ENCODE data around the gene L2HGDH.
"Not testable (repeated sequence)": the region's sequence is repeated elsewhere in the genome, so short reads cannot be mapped to it uniquely, and the experiment has no call there.

L2HGDH gene

GRCh38 chr14:50339178-50339804 is 27.3 kb upstream of the L2HGDH start:
- DNase-seq (ENCODE audit: low spot score): no peak

DNA sequence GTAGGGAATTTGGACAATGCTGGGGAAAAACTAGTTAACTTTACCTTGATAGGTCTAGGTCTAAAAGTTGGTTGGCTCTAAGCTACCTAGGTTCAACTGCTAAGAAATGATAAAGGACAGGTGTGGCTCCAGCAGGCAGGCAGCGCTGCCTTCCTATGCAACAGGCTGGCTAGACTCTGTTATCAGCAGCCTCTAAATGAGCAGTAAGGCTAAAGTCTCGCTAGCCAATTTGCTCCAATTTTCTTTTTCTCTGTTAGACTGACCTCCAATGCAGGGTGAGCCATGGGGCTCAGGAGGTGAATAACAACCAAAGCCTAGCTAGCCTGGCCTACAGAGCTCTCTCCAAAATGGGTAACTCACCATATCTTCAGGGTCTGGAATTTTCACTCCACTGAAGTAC is 26.6 kb upstream of the L2HGDH start:
- DNase-seq (ENCODE audit: low spot score): no peak

DNA sequence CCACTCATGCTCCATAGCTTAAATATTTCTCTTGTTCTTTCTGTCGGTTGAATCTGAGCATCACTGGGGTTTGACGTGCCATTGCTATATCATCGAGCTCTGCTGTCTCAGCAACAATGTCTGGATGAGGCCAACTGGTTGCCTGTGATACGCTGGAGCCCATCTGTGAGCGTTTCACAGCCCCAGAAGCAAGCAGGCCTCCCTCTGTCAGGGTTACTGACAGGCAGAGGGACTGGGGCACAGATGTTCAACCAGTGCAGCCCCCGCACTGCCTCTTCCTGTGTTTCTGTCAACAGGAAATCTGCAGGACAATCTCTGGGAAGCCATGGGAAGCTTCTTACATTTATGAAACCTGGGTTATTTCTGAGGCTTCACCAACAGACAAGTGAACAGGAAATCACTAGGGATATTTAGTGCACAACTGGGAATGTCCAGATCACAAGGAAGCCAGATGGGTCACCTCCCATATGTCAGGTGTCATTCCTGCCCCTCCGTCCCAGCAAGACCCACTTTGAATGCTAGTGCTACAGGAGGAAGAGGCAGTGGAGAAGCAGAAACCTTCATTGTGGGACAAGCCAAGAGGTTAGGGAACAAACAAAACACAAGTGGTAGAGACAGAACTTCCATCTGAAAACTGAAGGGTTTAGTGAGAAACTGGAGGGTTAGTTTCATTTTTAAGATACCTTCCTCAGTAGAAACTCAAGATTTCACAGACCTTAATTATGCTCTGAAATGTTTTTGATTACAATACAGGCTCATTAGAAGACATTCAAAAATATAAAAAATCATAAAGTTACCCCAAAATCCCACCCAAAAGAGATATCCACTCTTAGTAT is 24.2 kb upstream of the L2HGDH start:
- DNase-seq (ENCODE audit: low spot score): no peak

- no peak for DNase-seq (ENCODE audit: low spot score)
Measured at GRCh38 chr14:50335389-50335788, 23.4 kb upstream of the L2HGDH start.

GRCh38 chr14:50334211-50334610 is 22.2 kb upstream of the L2HGDH start:
- no peak for DNase-seq (ENCODE audit: low spot score)

GRCh38 chr14:50333014-50333509 is 21.0 kb upstream of the L2HGDH start:
- no peak for DNase-seq (ENCODE audit: low spot score)

GRCh38 chr14:50331596-50331995 is 19.6 kb upstream of the L2HGDH start:
- DNase-seq (ENCODE audit: low spot score): no peak

DNA sequence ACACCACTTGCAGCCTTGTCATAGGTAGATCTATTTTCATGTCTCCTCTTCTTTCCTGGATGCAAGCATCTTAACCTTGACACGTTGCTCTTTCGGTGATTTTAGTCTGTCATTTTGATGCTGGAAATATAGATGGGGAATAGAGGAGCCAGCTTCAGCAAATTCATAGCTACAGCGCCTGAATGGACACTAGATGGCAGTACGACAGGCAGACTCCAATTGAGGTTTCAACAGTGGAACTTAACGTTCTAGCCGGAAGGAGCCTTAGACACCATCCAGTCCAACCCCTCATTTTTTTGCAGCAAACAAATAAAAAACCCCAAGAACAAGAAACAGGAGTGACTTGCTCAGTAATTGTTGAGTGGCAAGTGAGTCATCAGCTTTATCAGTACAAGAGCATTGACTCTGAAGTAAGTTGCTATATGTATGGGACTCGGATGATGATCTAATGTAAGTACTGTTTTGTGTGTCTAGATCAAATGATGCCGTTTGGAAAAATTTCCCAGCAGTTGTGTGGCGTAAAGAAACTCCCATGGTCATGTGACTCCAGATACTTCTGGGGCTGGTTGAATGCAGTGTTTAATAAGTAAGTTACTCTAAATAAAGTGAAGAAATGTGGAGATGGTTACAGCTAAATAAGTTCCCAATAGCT is 9.1 kb upstream of the L2HGDH start:
- DNase-seq (ENCODE audit: low spot score): peak; percentile 100

GRCh38 chr14:50320283-50320682 is 8.3 kb upstream of the L2HGDH start:
- no peak for DNase-seq (ENCODE audit: low spot score)

GRCh38 chr14:50319721-50320120 is 7.7 kb upstream of the L2HGDH start:
- DNase-seq (ENCODE audit: low spot score): no peak

DNA sequence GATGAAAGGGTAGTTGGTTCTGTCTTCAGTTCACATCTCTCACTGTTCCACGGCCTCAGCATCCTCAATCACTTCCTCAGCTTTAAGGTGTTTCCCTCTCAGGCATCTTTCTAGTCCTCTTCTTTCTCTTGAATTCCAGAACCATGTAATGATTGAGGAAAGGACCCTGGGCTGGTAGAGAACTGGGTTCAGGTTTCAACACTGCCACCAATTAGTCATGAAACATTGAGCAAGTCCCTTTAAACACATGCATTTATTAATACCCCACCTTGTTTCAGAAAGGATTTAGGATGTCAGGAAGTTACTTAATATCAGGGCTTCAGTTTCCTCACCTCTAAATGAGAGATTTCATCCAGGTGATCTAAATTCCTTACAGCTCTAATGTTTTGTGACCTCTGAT is 7.3 kb upstream of the L2HGDH start:
- DNase-seq (ENCODE audit: low spot score): no peak

GRCh38 chr14:50318031-50318626 is 6.1 kb upstream of the L2HGDH start:
- DNase-seq (ENCODE audit: low spot score): peak; percentile 73

DNA sequence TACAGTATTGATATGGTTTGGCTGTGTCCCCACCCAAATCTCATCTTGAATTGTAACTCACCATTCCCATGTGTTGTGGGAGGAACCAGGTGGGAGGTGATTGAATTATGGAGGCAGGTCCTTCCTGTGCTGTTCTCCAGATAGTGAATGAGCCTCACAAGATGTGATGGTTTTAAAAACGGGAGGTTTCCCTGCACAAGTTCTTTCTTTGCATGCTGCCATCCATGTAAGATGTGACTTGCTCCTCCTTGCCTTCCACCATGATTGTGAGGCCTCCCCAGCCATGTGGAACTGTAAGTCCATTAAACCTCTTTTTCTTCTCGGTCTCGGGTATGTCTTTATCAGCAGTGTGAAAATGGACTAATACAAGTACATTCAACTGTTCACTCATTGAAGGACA is 2.1 kb upstream of the L2HGDH start:
- DNase-seq (ENCODE audit: low spot score): not testable (repeated sequence)

DNA sequence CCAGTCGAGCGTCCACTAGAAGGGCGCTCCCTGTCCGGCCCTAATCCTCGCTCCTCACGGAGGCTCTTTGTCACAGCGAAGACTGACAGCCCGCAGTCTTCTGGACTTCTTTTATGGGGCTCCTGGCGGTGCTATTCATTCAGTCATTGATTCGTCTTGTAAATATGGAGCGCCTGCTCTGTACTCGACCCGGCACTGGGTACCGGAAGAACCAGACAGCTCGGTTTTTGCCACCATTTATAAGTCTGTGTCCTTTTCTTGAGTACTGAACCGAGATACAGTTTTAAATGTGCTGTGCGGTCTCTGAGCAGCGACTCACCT is 665 bp upstream of the L2HGDH start:
- peak; percentile 74 for DNase-seq (ENCODE audit: low spot score)

DNA sequence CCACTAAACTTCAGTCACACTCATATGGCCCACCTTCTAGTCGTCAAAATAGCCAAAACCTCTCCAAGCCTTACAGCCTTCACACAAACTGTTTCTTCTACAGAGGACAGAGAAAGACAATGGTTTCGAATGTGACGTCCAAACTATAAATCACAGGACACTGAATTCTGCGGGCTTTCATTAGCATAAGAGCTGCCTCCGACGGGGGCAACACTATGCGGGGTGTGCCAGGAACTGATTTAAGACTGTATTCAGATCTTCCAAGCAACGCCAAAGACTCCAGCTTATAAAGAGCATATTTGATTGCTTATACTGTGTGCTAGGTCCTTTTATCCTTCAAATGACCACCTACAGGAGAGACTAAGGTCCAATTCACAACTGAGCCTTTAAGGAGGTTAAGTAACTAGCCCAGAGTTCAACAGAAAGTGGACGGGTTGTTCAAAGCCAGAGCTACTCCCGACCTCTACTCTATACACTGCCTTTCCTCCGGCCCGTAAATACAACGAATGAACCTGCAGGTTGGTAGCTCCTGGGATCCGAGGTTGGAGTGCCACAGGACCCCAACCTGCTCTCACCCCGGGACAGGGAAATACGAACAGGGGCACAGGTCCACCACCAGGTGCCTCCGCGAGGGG is 575 bp downstream of the L2HGDH start:
- DNase-seq (ENCODE audit: low spot score): peak; percentile 47

DNA sequence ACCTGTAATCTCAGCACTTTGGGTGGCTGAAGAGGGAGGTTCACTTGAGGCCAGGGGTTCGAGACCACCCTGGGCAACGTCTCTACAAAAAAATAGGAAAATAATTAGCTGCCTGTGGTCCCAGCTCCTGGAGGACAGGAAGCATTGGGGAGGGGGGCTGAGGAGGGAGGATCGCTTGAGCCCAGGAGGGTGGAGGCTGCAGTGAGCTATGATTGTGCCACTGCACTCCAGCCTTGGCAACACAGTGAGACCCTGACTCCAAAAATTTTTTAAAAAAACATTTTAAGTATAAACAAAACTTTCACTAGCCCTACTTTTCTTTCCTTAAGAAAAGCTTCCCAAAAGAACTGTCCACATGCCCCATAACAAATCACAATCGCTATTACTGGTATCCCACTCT is 1.6 kb downstream of the L2HGDH start:
- no peak for DNase-seq (ENCODE audit: low spot score)

DNA sequence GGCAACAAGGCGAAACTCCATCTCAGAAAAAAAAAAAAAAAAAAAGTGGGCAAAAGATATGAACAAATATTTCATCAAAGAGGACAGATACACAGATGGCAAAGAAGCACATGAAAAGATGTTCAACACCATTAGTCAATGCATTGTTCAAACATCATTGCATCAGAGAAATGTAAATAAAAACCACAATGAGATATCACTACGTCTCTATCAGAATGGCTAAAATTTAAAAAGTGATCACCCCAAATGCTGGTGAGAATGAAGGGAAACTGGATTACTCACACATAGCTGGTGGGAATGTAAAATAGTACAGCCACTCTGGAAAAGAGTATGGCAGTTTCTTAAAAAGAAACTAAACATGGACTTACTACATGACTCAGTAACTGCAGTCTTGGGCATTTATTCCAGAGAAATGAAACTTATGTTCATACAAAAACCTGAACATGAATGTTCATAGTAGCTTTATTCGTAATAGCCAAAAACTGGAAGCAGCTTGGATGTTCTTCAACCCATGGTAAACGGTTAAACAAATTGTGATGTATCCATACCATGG is 3.6 kb downstream of the L2HGDH start:
- no peak for DNase-seq (ENCODE audit: low spot score)

GRCh38 chr14:50303744-50304471 is 8.1 kb downstream of the L2HGDH start:
- no peak for DNase-seq (ENCODE audit: low spot score)

DNA sequence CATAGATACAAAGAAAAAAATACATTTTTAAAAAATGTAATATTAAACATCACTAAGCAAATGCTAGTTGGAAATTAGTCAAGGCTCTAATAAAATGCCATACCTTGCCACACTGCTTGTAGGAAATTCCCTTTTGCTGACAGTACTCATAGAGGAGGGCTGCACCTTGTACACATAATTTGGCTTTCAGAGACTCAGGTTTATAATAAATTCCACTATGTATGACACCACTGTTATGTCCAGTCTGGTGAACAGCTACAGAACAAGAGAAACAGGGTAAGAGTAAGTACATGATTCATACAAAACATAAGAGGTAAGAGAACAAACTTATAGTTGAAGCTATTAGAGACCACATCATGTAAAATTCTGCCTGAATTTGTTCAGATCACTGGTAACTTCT is 10.1 kb downstream of the L2HGDH start:
- no peak for DNase-seq (ENCODE audit: low spot score)

- DNase-seq (ENCODE audit: low spot score): no peak
Measured at GRCh38 chr14:50299585-50299984, 12.4 kb downstream of the L2HGDH start.

DNA sequence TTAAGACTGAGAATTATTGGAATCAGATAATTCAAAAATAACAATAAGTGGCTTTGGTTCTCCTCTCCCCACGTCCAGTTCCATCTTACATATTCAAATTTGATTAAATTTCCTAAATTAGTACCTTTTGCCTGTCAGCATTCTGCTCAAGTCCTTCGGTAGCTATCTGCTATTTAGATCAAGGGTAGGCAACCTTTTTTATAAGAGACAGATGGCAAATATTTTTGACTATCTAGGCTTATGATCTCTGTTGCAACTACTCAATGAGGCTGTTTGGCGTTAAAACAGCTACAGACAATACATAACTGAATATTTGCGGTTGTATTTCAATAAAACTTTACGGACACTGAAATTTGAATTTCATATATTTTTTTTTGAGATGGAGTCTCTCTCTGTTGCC is 21.7 kb downstream of the L2HGDH start:
- DNase-seq (ENCODE audit: low spot score): no peak

Data from RKO (cell line).